Mesothelial cell of epicardium (in vitro differentiated cells): ENCODE data around the gene GFRA1. TPM values are rescaled to one million over a fixed set of nuclear protein-coding genes. Genes with fewer than 3 reads are reported as not detected.

Source experiments
- DNase-seq, 2 experiments: peaks; one replicate each; pipeline ENCODE4 v3.0.0; 2021; ENCODE audit warnings: low spot score in 2 of 2; ENCODE audit not compliant: unreplicated experiment in 2 of 2
- H3K27ac Mint-ChIP-seq: 2 replicates; pipeline ENCODE4 v1.8.0; 2021; ENCODE audit warnings: mixed read lengths
- H3K27me3 Mint-ChIP-seq: 2 replicates; pipeline ENCODE4 v1.8.0; 2021; ENCODE audit warnings: low read depth, mixed read lengths
- H3K36me3 Mint-ChIP-seq: 2 replicates; pipeline ENCODE4 v1.8.0; 2021; ENCODE audit warnings: mixed read lengths
- H3K4me1 Mint-ChIP-seq: 2 replicates; pipeline ENCODE4 v1.8.0; 2021; ENCODE audit warnings: mixed read lengths
- H3K4me3 Mint-ChIP-seq: 2 replicates; pipeline ENCODE4 v1.8.0; 2021; ENCODE audit warnings: mild to moderate bottlenecking, moderate library complexity, mixed read lengths
- H3K9me3 Mint-ChIP-seq: 2 replicates; pipeline ENCODE4 v1.8.0; 2021; ENCODE audit warnings: mixed read lengths
- total RNA-seq: library from RNA; stranded (reverse); gene quantifications from 3 replicates; pipeline ENCODE4 v1.2.1, GENCODE V29; 2021
- TF ChIP-seq, protein P1 (sequence below): fragments of 200-600 bp; sonication (generic); IDR thresholded peaks from one replicate; pipeline ENCODE4 v1.5.0; 2021; ENCODE audit warnings: antibody characterized with exemption; ENCODE audit not compliant: unreplicated experiment

GFRA1 gene
- total RNA-seq, 1 donor from 2014 or later, result 40.8 TPM

DNA sequence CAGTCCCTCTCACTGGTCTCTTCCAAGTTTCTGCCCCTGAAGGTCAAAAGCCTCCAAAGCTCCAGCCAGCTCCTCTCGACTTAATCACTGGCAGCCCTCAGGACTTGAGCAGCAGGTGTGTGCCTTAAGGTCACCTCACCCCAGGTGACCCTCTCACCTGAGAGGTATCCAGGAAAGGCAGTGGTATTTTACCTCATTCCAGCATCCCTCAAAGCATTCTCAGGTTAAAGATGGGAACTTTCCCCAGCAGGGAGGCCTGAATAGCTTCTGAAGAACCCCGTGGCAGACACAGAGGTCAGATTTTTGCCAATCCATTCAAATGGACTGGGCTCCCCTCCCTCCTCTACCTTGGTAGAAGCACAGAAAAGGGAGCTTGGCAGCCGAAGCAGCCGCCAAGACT, 148.2 kb downstream of the GFRA1 start:
- TF ChIP-seq, protein P1, sequence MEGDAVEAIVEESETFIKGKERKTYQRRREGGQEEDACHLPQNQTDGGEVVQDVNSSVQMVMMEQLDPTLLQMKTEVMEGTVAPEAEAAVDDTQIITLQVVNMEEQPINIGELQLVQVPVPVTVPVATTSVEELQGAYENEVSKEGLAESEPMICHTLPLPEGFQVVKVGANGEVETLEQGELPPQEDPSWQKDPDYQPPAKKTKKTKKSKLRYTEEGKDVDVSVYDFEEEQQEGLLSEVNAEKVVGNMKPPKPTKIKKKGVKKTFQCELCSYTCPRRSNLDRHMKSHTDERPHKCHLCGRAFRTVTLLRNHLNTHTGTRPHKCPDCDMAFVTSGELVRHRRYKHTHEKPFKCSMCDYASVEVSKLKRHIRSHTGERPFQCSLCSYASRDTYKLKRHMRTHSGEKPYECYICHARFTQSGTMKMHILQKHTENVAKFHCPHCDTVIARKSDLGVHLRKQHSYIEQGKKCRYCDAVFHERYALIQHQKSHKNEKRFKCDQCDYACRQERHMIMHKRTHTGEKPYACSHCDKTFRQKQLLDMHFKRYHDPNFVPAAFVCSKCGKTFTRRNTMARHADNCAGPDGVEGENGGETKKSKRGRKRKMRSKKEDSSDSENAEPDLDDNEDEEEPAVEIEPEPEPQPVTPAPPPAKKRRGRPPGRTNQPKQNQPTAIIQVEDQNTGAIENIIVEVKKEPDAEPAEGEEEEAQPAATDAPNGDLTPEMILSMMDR, result no peak
- peaks cover 8% of the 10 kb centered on the region for H3K9me3 Mint-ChIP-seq
- peaks cover 6% of the 10 kb centered on the region for H3K36me3 Mint-ChIP-seq
- no peak for DNase-seq
- no peak overlapping the region for H3K27ac Mint-ChIP-seq
- no peak overlapping the region for H3K4me3 Mint-ChIP-seq
- H3K27me3 Mint-ChIP-seq, result no peaks in the 10 kb centered on the region
- H3K4me1 Mint-ChIP-seq, result peaks cover 5% of the 10 kb centered on the region

DNA sequence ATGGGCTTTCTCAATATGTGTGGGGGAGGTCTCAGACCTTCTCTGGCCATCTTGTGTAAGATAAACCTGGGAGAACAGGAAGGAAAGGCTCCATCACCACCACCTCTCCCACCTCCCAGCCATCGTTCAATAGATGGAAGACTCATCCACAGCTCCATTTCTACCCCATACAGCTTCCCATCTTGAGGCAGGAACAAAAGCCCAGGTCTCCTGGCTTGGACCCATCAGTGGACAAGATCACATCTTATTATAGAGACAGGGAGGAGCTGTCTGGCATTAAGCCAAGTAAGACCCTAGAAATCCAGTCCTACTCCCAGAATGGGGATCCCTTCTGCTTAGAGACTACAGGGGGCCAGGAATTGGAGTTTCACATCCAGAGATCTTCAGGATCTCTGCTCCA, 150.3 kb downstream of the GFRA1 start:
- Mint-ChIP-seq H3K4me3 (no peak overlapping the region), H3K27ac (no peak overlapping the region), H3K27me3 (no peaks in the 10 kb centered on the region), H3K9me3 (no peaks in the 10 kb centered on the region), H3K36me3 (peaks cover 7% of the 10 kb centered on the region), H3K4me1 (peaks cover 17% of the 10 kb centered on the region)
- TF ChIP-seq, protein P1, result no peak
- DNase-seq, result no peak

DNA sequence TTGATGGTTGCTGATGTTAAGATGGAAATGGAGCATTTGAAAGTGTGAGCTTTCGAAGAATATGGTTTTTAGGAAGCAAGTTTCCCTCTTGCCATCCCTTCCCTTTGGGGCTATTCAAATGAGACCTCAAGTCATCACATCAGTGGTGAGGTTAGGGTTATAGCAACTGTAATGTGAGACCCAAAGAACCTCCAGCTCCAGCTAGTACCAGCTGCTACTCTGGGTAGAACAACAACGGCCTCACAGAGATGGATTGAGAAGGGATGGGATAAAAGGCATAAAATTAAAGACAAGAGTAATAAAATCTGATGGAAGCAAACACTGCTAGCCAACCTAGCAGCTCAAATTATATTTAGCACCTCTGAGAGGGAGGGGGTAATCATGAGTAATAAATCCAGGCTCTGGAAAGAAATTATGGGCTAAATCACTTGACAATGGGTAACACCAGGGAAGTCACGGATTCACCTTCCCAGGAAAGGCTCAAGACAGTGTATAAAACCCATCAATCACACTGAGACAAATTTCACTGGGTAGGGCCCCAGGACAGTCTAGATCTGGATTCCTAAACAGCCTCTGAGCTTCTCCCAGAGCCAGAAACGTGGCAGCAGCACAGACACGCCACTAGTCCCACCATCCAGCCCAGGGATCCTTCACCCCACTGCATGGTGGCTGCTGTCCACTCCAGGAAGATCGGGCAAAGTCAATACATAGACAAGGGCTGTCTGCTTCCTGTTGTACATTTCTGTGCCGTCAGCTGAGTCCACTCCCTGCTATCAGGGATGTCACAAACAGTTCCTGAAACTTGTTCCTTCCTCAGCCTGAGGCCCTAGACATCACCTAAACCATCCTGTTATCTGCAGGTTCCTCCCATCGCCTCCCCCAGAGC, 151.1 kb downstream of the GFRA1 start:
- Mint-ChIP-seq H3K27ac (no peak overlapping the region), H3K9me3 (no peaks in the 10 kb centered on the region), H3K27me3 (no peaks in the 10 kb centered on the region)

DNA sequence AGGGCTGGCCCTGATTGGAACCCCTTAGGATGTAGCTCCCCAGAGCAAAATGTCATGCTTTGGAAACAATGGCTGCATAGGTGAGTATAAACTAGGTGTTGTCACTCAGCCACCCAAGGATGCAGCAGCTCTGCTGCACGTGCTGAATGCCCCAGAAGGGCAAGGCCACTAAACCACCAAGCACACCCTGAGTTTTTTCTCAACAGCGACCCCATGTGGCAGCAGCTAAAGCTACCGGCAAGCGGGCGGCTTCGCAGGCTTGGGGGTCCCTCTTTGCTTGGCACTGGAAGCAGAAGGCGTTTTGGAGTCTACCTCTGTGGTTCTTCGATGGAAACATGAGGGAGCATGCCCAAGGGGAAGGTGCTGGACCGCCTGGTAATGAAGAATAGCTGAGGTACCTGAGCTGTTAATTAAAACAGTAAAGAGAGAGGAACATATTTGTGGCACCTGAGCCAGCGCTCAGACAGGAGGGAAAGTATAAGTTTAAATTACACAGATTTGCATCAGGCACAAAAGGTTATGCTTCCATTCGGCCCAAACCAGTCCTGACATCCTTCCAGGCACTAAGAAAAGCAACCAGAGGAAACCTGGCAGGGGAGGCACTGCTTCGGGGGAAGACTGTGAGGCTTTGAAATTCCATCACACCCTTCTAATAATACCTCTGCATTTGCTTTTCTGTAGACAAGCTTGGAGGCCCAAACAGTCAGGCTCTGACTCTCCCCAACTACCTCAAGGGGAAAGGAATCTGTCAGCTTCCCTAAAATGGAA, 152.1 kb downstream of the GFRA1 start:
- no peak for DNase-seq
- Mint-ChIP-seq H3K27ac (peak overlapping the region; percentile 15), H3K36me3 (peaks cover 7% of the 10 kb centered on the region), H3K4me1 (peaks cover 17% of the 10 kb centered on the region), H3K4me3 (no peak overlapping the region), H3K9me3 (no peaks in the 10 kb centered on the region), H3K27me3 (no peaks in the 10 kb centered on the region)
- TF ChIP-seq, protein P1, result peak; percentile 52

More for the DNA sequence above, 151.1 kb downstream of the GFRA1 start:
- Mint-ChIP-seq H3K36me3 (peaks cover 7% of the 10 kb centered on the region), H3K4me1 (peaks cover 17% of the 10 kb centered on the region), H3K4me3 (no peak overlapping the region)
- no peak for DNase-seq
- TF ChIP-seq, protein P1, result no peak

DNA sequence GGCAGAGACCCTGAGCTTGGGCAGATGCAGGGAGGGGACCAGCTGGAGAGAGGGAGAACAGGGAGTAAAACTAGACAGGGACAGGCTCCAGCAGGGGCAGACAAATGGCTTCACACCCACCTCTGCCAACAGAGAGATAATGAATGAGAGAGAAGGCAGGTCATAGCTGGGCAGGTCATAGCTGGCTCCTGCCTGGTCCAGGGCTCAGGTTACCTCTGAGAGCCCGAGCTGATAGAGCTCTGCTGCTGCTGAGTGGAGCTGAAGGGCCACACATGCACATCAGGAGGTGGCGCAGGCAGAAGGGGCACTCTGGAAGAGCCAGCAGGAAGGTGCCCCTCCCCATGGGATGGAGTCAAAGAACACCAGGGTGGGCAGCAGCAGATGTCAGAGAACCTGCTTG, 154.2 kb downstream of the GFRA1 start:
- TF ChIP-seq, protein P1, result no peak
- Mint-ChIP-seq H3K4me1 (peaks cover 17% of the 10 kb centered on the region), H3K9me3 (no peaks in the 10 kb centered on the region), H3K4me3 (no peak overlapping the region), H3K27ac (no peak overlapping the region), H3K27me3 (no peaks in the 10 kb centered on the region), H3K36me3 (peaks cover 4% of the 10 kb centered on the region)
- DNase-seq, result no peak
